ENCODE data around the gene TMEM127. TPM values are rescaled to one million over a fixed set of nuclear protein-coding genes. Genes with fewer than 3 reads are reported as not detected.

The TMEM127 gene
- polyA plus RNA-seq, 3 donors, result 72.3 to 107 (median 78.5) TPM

DNA sequence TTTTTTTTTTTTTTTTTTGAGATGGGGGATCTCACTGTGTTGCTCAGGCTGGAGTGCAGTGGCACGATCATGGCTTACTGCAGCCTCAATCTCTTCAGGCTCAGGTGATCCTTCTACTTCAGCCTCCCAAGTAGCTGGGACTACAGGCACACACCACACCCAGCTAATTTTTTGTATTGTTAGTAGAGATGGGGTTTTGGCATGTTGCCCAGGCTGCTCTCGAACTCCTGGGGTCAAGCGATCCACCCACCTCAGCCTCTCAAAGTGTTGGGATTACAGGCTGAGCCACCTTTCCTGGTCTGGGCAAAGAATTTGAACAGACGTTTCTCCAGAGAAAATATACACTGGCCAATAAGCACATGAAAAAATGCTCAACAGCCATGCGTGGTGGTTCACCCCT is 42.5 kb upstream of the TMEM127 start:
- Histone ChIP-seq H3K9ac (ENCODE audit: insufficient read depth, low read length, poor library complexity, severe bottlenecking) (no peak overlapping the region), H3K4me1 (ENCODE audit: control insufficient read depth in 1 of 2, insufficient read depth in 2 of 2, low read length in 2 of 2) (peaks cover 13 to 19% of the 10 kb centered on the region in 2 donors), H3K4me2 (replicated peaks; ENCODE audit: extremely low read depth, low read length, poor library complexity, severe bottlenecking) (no peak overlapping the region), H4K20me1 (ENCODE audit: insufficient read depth, low read length) (no peaks in the 10 kb centered on the region), H3K36me3 (replicated peaks in 1 of 2; ENCODE audit: control insufficient read depth in 1 of 2, insufficient read depth in 2 of 2, low read length in 2 of 2) (peaks cover 10 to 13% of the 10 kb centered on the region in 2 donors), H2AFZ (ENCODE audit: insufficient read depth, low read depth, low read length, poor library complexity, severe bottlenecking) (no peak overlapping the region), H3K79me2 (ENCODE audit: insufficient read depth, low read length) (peaks cover 34% of the 10 kb centered on the region), H3K27me3 (ENCODE audit: control insufficient read depth in 2 of 2, insufficient read depth in 2 of 2, low read length in 2 of 2) (no peaks in the 10 kb centered on the region), H3K27ac (ENCODE audit: low read depth in 1 of 2, low read length in 2 of 2) (no peak overlapping the region), H3K9me3 (replicated peaks in 1 of 2; ENCODE audit: control insufficient read depth in 1 of 2, insufficient read depth in 1 of 2, low read length in 2 of 2) (no peaks in the 10 kb centered on the region), H3K4me3 (replicated peaks in 1 of 3; ENCODE audit: low read depth in 2 of 3, low read length in 3 of 3) (no peak overlapping the region)
- Mint-ChIP-seq H3K4me1 (peaks cover 23% of the 10 kb centered on the region), H3K9me3 (no peaks in the 10 kb centered on the region), H3K27me3 (ENCODE audit: low read depth in 3 of 3) (peaks cover 0 to 3% (median 2%) of the 10 kb centered on the region in 3 donors), H3K27ac (no peak overlapping the region), H3K36me3 (peaks cover 10 to 12% of the 10 kb centered on the region in 2 donors), H3K4me3 (no peak overlapping the region)
- 100% methylated on average over 1 of the region's 5 CpGs for WGBS (ENCODE audit: insufficient coverage)
- TF ChIP-seq, protein P1, sequence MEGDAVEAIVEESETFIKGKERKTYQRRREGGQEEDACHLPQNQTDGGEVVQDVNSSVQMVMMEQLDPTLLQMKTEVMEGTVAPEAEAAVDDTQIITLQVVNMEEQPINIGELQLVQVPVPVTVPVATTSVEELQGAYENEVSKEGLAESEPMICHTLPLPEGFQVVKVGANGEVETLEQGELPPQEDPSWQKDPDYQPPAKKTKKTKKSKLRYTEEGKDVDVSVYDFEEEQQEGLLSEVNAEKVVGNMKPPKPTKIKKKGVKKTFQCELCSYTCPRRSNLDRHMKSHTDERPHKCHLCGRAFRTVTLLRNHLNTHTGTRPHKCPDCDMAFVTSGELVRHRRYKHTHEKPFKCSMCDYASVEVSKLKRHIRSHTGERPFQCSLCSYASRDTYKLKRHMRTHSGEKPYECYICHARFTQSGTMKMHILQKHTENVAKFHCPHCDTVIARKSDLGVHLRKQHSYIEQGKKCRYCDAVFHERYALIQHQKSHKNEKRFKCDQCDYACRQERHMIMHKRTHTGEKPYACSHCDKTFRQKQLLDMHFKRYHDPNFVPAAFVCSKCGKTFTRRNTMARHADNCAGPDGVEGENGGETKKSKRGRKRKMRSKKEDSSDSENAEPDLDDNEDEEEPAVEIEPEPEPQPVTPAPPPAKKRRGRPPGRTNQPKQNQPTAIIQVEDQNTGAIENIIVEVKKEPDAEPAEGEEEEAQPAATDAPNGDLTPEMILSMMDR (IDR thresholded peaks at IDR 0.05), result no peak
- intact Hi-C loops (cut with micrococcal nuclease), result loop anchor here in 1 of 2 donors (5.0 kb wide), 1 partner anchor 41 kb away; the partner anchor contains the start of genes CIAO1 and TMEM127
- no peak for DNase-seq

DNA sequence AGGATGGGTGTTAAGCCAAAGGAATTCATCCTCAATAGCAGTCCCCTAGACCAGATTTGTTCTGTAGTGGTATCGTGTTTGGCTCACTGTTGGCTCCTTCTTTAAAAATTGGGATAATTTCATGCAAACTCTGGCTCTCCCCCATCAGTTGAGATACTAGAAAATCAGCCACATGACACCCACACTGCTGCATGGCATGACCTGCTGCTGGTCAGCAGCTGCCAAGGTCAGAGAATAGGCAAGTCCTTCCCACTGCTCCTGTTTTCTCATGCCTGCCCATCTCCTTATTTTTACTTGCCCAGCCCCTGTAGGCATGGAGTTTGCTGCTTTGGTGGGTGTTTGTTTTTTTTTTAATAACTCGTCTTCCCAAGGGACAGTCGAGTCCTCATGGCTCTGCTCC is 40.6 kb upstream of the TMEM127 start:
- 90% methylated on average over 2 of the region's 3 CpGs for whole genome bisulfite sequencing (ENCODE audit: insufficient coverage)
- H3K27me3 Mint-ChIP-seq (ENCODE audit: low read depth in 3 of 3), result peaks cover 0 to 3% (median 2%) of the 10 kb centered on the region in 3 donors
- no peaks in the 10 kb centered on the region for H3K9me3 Mint-ChIP-seq
- H3K4me1 Mint-ChIP-seq, result peaks cover 32% of the 10 kb centered on the region
- peak overlapping the region; percentile 98 to 99 for H3K4me3 Mint-ChIP-seq
- Histone ChIP-seq H2AFZ (ENCODE audit: insufficient read depth, low read depth, low read length, poor library complexity, severe bottlenecking) (peak overlapping the region; percentile 96), H4K20me1 (ENCODE audit: insufficient read depth, low read length) (peaks cover 7% of the 10 kb centered on the region), H3K4me1 (ENCODE audit: control insufficient read depth in 1 of 2, insufficient read depth in 2 of 2, low read length in 2 of 2) (peaks cover 13 to 19% of the 10 kb centered on the region in 2 donors), H3K79me2 (ENCODE audit: insufficient read depth, low read length) (peaks cover 52% of the 10 kb centered on the region), H3K4me2 (replicated peaks; ENCODE audit: extremely low read depth, low read length, poor library complexity, severe bottlenecking) (peak overlapping the region; percentile 93), H3K9ac (ENCODE audit: insufficient read depth, low read length, poor library complexity, severe bottlenecking) (peak overlapping the region; percentile 83), H3K9me3 (replicated peaks in 1 of 2; ENCODE audit: control insufficient read depth in 1 of 2, insufficient read depth in 1 of 2, low read length in 2 of 2) (no peaks in the 10 kb centered on the region), H3K4me3 (replicated peaks in 1 of 3; ENCODE audit: low read depth in 2 of 3, low read length in 3 of 3) (peak overlapping the region in 2 of 3 experiments; percentile 83 to 97), H3K27ac (ENCODE audit: low read depth in 1 of 2, low read length in 2 of 2) (peak overlapping the region in 1 of 2 donors; percentile 90), H3K36me3 (replicated peaks in 1 of 2; ENCODE audit: control insufficient read depth in 1 of 2, insufficient read depth in 2 of 2, low read length in 2 of 2) (peaks cover 29 to 32% of the 10 kb centered on the region in 2 donors), H3K27me3 (ENCODE audit: control insufficient read depth in 2 of 2, insufficient read depth in 2 of 2, low read length in 2 of 2) (no peaks in the 10 kb centered on the region)
- peaks cover 28 to 31% of the 10 kb centered on the region in 2 donors for H3K36me3 Mint-ChIP-seq
- peak overlapping the region in 3 of 7 donors; percentile 82 to 98 (median 97) for H3K27ac Mint-ChIP-seq
- no peak for DNase-seq
- TF ChIP-seq, protein P1 (IDR thresholded peaks at IDR 0.05), result no peak
- intact Hi-C loops (cut with micrococcal nuclease), result loop anchor here in 1 of 2 donors (5.0 kb wide), 1 partner anchor 39 kb away; the partner anchor contains the start of genes CIAO1 and TMEM127

All from CD14-positive monocyte (primary cell).